Purkinje cell (primary cell): Measurements from ENCODE around the gene FLOT1. TPM values are rescaled to one million over a fixed set of nuclear protein-coding genes. Genes with fewer than 3 reads are reported as not detected.

ENCODE experiments used
- polyA plus RNA-seq: library from polyadenylated mRNA; unstranded; fragments of >200 nt; fragmentation: Nextera tagmentation; gene quantifications from 2 replicates; pipeline ENCODE4 v1.2.1, GENCODE V29; 2014

The FLOT1 gene, protein sequence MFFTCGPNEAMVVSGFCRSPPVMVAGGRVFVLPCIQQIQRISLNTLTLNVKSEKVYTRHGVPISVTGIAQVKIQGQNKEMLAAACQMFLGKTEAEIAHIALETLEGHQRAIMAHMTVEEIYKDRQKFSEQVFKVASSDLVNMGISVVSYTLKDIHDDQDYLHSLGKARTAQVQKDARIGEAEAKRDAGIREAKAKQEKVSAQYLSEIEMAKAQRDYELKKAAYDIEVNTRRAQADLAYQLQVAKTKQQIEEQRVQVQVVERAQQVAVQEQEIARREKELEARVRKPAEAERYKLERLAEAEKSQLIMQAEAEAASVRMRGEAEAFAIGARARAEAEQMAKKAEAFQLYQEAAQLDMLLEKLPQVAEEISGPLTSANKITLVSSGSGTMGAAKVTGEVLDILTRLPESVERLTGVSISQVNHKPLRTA
- 34.3 and 35.3 TPM in 2 replicates for polyA plus RNA-seq

DNA sequence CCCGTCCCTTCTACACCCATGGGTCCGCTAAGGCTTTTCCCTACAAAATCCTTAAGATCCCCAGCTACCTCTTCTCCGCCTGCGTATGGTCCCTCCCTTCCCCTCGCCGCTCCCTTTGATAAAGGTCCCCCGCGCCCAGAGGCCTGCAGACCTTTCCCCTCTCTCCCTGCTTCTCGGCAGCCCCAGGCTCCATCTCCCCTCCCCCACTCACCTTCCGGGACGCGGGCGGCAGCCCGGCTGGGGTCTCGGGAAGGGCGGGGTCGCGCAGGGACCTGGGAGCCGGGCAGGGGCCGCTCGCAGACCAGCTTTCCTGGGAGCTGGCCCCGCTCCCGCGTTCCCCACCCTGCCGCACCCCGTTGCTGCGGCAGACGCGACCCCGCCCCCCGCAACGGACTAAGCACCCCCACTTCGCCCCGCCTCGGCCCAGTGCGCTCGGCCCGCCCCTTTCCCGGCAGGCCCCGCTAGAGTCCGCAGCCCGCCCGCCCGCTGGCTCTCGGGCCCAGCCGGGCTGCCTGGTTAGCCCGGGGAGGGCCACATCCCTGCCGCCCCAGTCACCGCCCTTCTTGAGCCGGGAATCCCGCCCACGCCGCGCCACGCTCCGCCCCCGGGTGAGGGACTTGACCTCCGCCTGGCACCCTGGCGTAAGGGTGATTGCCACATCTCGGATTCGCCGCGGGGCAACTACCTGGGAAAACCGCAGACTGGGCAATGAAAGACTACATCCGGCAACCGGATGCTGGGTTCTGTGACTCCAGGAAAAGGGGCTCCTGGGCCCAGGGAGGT is at the start of gene FLOT1:
TSS of gene FLOT1 (minus strand) at position 372 of the 783 bp plus-strand sequence. CDS start 498 bp downstream, outside the sequence.

DNA sequence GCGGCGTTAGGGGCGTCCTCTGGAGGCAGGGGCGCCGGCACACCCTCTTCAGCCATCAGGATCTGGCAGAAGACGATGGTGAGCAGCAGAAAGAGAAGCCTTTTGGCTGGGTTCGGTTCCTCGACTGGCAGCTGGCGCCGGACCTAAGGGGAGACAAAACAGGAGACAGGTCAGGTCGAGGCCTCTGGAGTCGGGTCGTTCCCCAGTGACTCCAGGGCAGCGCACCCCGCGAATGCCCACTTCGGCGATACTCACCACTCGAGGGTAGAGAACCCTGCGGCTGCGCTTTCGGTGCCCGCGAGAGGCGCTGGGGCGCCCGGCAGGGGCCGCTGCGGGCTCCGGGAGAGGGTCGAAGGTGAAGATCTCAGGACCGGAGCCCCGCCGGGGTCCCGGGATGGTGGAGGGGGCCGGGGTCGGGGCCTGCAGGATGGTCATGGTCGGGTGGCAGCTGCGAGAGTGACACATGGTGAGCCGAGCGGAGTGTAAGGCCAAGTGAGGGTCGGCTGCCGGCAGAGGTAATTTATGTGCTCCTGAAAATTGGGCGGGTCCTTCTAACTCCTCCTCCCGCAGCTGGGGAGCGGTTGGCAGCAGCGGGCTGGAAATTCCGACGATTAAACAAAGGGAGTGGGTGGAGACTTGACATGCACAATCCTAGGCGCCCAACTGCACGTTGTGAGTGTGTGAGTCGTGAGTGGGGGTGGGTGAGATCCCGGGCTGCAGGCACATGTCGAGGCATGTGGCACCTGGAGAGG is 1.7 kb upstream of the FLOT1 start, which contains the start of gene IER3:
TSS of gene IER3 (minus strand) at position 494 of the 752 bp plus-strand sequence. CDS start at position 465, 29 bp downstream.

DNA sequence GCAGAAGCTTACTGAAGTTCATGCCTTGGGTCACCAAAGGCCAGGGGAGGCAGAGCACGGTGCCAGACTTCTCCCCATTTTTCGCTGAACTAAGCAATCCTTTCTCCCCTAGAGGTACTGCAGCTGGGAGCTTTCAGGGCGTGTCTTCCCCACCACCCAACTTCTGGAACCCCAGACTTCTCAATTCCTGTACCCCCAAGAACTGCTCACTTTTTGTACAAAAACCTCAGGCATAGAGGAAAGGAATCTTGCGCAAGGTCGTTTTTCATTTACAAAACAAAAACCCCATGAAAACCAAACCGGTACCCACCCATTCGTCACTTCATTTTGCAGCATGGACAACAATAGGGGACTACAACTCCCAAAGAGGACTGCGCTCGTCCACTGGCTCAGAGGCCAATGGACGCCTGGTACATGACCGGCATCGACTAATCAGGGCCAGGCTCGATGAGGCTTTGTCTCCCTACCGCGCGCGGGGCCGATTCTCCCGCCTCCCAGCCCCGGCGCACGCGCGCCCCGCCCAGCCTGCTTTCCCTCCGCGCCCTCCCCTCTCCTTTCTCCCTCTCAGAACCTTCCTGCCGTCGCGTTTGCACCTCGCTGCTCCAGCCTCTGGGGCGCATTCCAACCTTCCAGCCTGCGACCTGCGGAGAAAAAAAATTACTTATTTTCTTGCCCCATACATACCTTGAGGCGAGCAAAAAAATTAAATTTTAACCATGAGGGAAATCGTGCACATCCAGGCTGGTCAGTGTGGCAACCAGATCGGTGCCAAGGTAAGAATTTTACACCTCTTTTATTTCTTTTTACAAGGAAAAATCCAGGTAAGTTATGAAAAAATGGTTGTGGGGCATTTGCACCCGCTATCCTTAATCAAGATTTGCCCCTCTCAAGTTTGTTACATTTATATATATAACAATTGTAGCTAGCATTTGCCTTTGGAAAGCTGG is 22.4 kb downstream of the FLOT1 start, which contains the start of gene TUBB:
TSS of gene TUBB (plus strand) at position 562 of the 947 bp plus-strand sequence. CDS start at position 717, 155 bp downstream.

DNA sequence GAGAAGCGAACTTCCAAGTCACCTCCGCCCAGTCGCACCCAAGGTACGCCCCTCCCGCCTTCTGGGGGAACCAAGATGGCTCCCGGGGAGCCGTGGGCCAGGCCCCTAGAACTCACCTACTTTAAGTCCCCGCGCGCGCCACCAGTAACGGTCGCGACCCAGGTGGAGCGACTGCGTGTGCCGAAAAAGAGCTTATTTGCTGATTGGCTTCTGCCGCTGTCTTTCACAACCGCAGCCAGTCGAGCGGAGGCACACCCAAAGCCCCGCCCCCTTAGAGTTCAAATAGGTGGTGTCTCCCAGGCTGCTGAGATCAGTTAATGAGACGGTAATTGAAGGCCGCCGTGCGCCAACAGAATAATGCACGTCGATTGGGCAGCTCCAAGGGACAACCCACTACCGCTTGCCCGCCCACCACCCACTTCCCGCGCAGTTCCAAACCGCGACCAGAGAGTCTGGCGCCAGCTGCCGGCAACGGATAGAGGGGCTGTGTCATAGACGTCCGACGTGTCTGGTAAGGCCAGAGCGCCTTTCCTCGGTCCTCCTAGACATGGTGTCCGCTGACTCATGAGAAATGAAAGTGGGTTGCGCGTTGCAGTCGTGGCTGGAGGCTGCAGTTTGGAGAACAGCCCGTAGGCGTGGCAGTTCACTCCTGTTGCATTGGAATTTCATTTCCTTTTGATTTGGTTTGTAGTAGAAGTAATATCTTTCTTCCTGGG is 25.2 kb downstream of the FLOT1 start, which contains the start of gene MDC1:
TSS of gene MDC1 (minus strand) at position 153 of the 716 bp plus-strand sequence. CDS start 2,106 bp downstream, outside the sequence.

DNA sequence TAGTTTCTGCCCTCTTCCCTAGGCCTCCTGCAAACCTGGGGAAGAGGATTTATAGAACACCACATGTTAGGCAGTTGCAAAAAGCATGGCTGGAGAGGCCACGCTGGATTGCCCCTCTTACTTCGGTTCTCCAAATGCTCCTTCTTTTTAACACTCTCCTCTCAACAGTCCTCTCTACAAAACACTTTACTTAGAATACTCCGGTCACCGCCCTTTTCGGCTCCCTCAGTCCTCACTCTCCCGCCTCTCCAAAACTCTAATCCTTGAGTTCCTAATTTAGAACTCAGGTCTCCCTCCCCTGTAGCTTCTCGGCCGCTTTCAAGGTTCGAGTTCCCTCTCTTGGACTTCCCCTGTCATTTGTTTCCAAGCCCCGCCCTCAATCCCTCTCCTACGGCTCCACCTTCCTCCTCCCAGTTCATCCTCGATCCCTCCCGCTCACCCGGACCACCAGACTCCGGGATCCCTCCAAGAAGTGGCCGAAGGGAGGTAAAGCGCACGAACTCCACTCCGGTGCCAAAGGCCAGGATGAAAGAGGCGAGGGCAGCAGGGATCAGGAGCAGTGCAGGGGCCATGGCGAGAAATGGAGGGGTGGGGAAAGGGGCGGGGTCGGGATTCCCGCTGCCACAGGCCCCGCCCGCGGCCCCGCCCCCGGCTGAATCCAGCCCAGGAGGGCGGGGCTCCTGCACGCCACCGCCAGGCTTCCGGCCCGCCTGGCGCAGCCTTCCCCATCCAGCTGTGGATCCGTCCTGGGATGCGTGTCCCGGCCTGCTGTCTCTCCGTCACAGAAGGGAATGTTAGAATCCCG is 51.9 kb downstream of the FLOT1 start, which contains the start of gene NRM:
TSS of gene NRM (minus strand) at position 582 of the 805 bp plus-strand sequence. CDS start at position 572, 10 bp downstream.

DNA sequence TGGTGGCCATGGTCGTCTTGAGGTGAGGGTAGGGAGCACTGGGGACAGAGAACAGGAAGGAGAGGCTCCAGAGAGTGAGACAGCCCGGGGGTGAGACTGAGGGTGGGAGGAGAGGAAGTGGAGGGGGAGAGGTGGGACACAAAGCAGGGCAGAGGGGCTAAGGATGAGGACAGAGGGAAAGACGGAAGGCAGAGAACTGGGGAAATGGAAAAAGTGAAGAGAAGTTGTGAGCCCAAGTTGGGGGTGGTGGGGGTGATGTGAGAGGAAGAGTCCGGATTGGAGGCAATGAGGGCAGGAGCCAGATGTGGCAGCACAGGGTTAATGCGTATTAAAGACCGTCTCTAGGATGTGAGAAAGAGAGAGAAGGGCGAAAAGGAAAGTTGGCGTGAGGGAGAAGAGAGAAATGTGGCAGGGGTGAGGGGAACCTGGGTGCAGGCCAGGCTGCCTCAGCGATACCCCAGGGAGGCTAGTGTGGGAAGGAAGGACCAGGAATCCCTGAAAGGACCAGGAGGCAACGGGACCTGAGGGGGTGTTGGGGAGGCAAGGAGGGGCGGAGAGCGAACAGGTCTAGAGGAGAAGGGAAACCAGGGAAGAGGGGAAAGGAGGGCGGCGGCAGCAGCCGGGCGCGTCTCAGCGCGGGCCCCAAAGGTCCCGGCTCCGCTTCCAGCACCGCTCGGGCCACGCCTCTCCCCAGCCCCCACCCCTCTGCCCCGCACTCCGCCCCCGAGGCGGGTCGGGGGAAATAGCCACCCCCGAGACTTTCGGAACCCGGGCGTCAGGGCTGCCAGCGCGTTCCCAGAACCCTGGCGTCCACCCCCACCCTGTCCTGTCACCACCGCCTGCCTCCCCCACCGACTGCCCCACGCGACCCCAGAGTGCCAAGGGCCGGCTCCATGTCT is 56.2 kb downstream of the FLOT1 start, which contains the start of gene PPP1R18:
TSS of gene PPP1R18 (minus strand) at position 637 of the 899 bp plus-strand sequence. CDS start at position 10, 627 bp downstream.

Other genes starting within 250 kb of the FLOT1 start
- gene GNL1, start 186.2 kb downstream of the FLOT1 start, polyA plus RNA-seq, result 7.4 and 8.5 TPM in 2 replicates
- gene PRR3, start 185.4 kb downstream of the FLOT1 start, polyA plus RNA-seq, result 5.1 and 9.6 TPM in 2 replicates
- gene ABCF1, start 171.2 kb downstream of the FLOT1 start, polyA plus RNA-seq, result 82.3 and 83.9 TPM in 2 replicates
- 28.5 and 31.5 TPM in 2 replicates for gene PPP1R10, start 125.4 kb downstream of the FLOT1 start, polyA plus RNA-seq
- 44.7 and 48.8 TPM in 2 replicates for gene MRPS18B, start 124.8 kb downstream of the FLOT1 start, polyA plus RNA-seq
- gene ATAT1, start 115.8 kb downstream of the FLOT1 start, polyA plus RNA-seq, result 18.2 and 19.7 TPM in 2 replicates
- 148 and 276 TPM in 2 replicates for gene C6orf136, start 95.6 kb downstream of the FLOT1 start, polyA plus RNA-seq
- 6.8 and 13.8 TPM in 2 replicates for gene DHX16, start 69.7 kb downstream of the FLOT1 start, polyA plus RNA-seq
- gene PPP1R18, start 56.0 kb downstream of the FLOT1 start, polyA plus RNA-seq, result 1.7 and 1.9 TPM in 2 replicates
- 0.53 and 1.5 TPM in 2 replicates for gene NRM, start 51.7 kb downstream of the FLOT1 start, polyA plus RNA-seq
- gene MDC1, start 25.4 kb downstream of the FLOT1 start, polyA plus RNA-seq, result 1.9 and 5.6 TPM in 2 replicates
- 159 and 174 TPM in 2 replicates for gene TUBB, start 22.3 kb downstream of the FLOT1 start, polyA plus RNA-seq
- 2.5 and 2.7 TPM in 2 replicates for gene IER3, start 1.9 kb upstream of the FLOT1 start, polyA plus RNA-seq
- 1.7 and 2.1 TPM in 2 replicates for gene DDR1, start 141.8 kb upstream of the FLOT1 start, polyA plus RNA-seq
- 1.7 TPM in 1 of 2 replicates, not detected in the other for gene GTF2H4, start 165.5 kb upstream of the FLOT1 start, polyA plus RNA-seq
- gene VARS2, start 171.6 kb upstream of the FLOT1 start, polyA plus RNA-seq, result 1.0 and 1.6 TPM in 2 replicates
- gene SFTA2, start 189.5 kb upstream of the FLOT1 start, polyA plus RNA-seq, result not detected in 2 replicates
- gene MUCL3, start 198.3 kb upstream of the FLOT1 start, polyA plus RNA-seq, result not detected in 2 replicates
- gene MUC21, start 241.0 kb upstream of the FLOT1 start, polyA plus RNA-seq, result not detected in 2 replicates